Stimulated activated CD4-positive, alpha-beta T cell treated with anti-CD3 and anti-CD28 coated beads, TNF-alpha, amount 100 ng/mL, for 24 hours (primary cell): Measurements from ENCODE around the gene RERE.
"Not testable (repeated sequence)": the region's sequence is repeated elsewhere in the genome, so short reads cannot be mapped to it uniquely, and the experiment has no call there.

ENCODE experiments used
- DNase-seq, 3 experiments: peaks; one replicate each; pipeline ENCODE4 v3.0.0-alpha.2; 2020; ENCODE audit warnings: low read depth in 3 of 3

The RERE gene

DNA sequence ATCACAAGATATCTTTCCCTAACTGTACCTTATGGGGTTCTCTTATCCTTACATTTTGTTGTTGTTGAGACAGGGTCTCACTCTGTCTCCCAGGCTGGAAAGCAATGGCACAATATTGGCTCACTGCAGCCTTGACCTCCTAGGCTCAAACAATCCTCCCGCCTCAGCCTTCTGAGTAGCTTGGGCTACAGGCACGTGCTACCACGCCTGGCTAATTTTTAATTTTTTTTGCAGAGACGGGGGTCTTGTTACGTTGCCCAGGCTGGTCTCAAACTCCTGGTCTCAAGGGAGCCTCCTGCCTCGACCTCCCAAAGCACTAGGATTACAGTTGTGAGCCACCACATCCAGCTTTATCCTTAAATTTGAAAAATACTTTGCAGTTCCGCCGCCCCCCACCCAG is 10.4 kb downstream of the RERE start:
- no peak for DNase-seq

DNA sequence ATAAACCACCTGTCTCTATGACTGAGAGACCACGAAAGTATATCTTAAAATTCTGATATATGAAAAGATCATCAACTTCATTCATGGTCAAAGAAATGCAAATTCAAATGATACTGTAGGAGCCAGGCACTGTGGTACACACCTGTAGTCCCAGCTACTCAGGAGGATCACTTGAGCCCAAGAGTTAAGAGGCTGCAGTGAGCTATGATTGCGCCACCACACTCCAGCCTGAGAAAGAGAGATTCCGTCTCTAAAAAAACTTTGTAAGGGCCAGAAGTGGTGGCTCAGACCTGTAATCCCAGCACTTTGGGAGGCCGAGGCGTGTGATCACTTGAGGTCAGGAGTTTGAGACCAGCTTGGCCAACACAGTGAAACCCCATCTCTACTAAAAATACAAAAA is 17.0 kb downstream of the RERE start:
- no peak for DNase-seq

GRCh38 chr1:8797216-8797615 is 20.2 kb downstream of the RERE start:
- DNase-seq = no peak

- no peak for DNase-seq
These were observed 20.6 kb downstream of the RERE start for GRCh38 chr1:8796812-8797211.

- no peak for DNase-seq
These were observed 22.8 kb downstream of the RERE start for GRCh38 chr1:8794605-8795004.

GRCh38 chr1:8791819-8792218 is 25.6 kb downstream of the RERE start:
- no peak for DNase-seq

GRCh38 chr1:8790987-8791386 is 26.5 kb downstream of the RERE start:
- no peak for DNase-seq

DNA sequence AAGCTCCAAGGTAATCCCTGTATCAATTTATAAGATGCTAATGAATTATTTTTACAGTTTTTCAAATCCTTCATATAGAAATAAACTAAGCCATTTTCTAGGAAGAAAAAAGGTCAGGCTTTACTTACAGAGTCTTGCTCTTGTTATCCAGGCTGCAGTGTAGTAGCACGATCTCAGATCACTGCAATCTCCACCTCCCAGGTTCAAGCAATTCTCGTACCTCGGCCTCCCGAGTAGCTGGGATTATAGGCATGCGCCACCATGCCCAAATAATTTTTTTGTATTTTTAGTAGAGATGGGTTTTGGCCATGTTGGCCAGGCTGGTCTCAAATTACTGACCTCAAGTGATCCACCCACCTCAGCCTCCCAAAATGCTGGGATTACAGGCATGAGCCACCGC is 27.0 kb downstream of the RERE start:
- no peak for DNase-seq

DNA sequence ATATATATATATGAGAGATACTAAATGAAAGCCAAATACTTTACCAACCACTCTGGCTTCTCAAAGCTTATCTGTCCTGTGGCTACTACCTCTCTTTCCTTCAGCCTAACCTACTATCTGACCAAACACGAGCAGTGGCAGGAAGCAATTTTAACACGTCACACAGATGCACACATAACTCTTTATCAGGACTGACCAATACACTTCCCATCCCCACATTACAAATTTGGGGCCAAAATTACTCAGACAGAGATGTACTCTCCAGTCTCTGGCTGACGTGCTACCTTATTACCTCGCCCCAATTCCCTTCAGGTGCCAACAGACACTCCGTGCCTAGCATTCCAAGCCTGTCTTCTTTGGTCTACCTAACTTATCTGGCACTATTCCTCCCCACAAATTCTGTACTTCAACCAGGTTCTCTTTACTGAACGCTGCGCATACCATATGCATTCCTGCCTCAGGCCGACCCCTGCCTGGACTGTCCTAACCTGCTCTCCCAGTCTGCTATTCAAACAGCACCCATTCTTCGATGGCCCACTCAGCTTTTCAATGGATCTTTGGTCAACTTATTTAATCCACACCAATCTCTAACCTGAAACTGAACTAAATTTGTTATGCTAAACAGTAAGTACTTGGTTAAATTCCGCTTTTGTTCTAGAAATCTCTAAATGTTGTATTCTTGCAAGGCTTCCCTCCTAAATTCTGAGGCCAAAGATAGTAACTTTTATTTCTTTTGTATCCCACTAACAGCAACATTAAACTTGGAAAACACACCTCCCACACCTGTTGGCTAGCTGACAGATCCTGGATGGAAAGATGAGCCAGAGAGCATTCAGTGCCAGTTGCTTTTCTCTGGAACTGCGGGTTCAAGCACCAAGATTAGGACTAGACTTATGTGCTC is 27.9 kb downstream of the RERE start:
- DNase-seq = no peak

GRCh38 chr1:8787218-8787617 is 30.2 kb downstream of the RERE start:
- DNase-seq = no peak

DNA sequence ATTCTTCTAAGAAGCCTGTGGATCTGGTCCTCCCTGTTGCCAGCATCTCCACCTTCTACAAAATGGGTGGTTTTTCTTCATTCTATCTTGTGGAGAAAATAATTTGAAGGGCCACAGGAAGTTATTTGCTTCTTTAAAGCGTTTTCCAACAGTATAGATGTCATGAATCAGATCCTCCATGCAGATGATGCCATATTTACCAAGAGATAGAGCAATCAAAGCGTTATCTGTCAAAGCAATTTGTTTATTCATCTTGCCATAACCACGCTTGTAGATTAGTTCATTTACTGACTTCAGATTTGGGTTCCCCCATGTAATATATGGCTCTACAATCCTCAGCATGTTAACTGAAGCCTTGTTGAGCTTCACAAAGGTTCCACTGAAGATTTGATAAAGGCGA is 31.2 kb downstream of the RERE start:
- not testable (repeated sequence) for DNase-seq

GRCh38 chr1:8782955-8783354 is 34.5 kb downstream of the RERE start:
- no peak for DNase-seq

GRCh38 chr1:8782001-8782620 is 35.3 kb downstream of the RERE start:
- no peak for DNase-seq

DNA sequence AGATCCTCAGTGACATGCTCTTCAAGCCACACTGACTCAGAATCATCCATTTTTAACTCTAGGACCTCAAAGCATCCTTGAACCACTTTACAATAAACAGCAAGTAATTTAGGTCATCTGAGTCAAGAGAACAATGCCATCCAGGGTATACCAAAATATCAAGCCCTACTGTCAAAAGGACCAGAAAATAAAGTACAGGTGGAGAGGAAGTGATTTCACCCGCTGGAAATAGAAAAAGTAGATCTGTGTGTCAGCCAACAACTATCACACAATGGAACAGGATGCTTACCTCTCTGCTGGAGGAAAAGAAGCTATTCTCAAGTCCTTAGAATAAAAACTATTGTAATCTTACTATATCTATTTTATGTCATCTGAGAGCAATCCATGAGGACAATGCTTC is 37.0 kb downstream of the RERE start:
- no peak for DNase-seq

DNA sequence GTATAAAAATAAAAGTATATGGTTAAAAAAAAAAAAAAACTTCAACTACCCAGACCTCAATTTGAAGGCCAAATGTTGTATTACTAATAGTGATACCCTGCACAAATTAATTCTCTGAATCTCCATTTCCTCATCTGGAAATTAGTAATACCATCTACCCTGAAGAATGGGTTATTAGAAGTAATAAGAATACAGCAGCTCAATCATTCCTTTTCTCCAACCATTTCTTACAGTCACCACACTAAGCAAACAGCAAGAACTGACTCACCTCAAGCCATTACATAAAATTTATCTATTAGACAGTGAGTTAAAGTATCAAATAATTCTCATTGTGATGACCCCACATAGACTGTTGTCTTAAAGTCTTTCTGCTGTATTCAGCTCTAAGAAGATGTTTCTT is 39.6 kb downstream of the RERE start:
- no peak for DNase-seq

GRCh38 chr1:8776104-8776503 is 41.3 kb downstream of the RERE start:
- no peak for DNase-seq

GRCh38 chr1:8767006-8767405 is 50.4 kb downstream of the RERE start:
- DNase-seq = no peak

DNA sequence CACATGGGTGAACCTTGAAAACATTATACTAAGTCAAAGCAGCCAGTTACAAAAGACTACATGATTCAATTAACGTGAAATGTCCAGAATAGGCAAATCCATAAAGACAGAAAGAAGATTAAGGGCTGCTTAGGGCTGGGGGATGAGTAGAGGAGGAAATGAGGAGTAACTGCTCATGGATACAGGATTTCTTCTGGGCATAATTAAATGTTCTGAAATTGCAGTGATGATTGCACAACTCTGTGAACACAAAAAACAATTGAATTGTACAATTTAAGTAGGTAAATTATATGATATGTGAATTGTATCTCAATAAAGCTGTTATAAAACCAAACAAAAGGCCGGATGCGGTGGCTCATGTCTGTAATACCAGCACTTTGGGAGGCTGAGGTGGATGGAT is 52.2 kb downstream of the RERE start:
- DNase-seq = no peak

- no peak for DNase-seq
These were observed 53.0 kb downstream of the RERE start for GRCh38 chr1:8764293-8764937.

GRCh38 chr1:8763888-8764287 is 53.6 kb downstream of the RERE start:
- DNase-seq = no peak

- no peak for DNase-seq
These were observed 62.4 kb downstream of the RERE start for GRCh38 chr1:8754993-8755392.

DNA sequence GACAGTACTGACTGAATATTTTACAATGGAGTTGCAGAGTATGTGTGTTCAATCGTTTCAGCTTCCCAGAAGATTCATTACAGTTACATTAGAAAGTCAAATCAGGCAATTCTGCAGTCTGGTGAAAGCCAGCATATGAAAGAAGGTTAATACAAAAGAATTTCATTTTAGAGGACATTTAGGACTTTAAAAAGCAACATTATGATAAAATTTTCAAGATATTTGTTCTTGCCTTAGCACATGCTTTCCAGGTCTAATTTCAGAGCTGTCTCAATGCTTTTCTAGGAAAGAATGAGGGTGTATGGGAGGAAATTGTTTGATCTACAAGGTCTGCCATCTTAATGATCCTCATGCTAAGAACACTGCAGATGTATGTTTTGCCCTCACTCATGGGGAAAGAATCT is 63.2 kb downstream of the RERE start:
- no peak for DNase-seq

- no peak for DNase-seq
These were observed 63.7 kb downstream of the RERE start for GRCh38 chr1:8753736-8754135.
